SKM-1 treated with dmso at 0.1 percent for 144 hours (cell line): ENCODE results near the gene TLE3.

Source experiments
- DNase-seq: peaks from one replicate; lab custom pipeline; 2025; ENCODE audit not compliant: unreplicated experiment; lab: John Stamatoyannopoulos, UW

TLE3 gene

DNA sequence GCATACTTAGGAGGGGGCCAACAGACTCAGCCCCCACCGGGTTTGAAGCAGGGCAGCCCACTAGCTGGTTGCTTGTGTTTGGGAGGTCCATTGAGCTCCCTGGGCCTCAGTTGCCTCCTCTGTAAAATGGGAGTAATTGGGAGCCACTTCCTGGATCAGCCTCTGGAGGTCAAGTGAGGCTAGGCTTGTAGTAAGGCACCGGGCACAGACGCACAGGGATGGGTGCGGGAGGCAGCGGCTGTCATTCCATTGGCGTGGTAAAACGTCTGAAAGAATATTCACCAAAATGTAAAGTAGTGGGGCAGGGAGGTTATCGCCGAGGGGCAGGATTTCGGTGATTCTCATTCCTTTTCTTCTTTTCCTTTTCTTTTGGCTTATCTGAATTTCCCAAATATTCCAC lies 64.6 kb downstream of the TLE3 start:
- no peak for DNase-seq

GRCh38 chr15:70032509-70032908 lies 65.2 kb downstream of the TLE3 start:
- DNase-seq = no peak

GRCh38 chr15:70031713-70032112 lies 66.0 kb downstream of the TLE3 start:
- no peak for DNase-seq

DNA sequence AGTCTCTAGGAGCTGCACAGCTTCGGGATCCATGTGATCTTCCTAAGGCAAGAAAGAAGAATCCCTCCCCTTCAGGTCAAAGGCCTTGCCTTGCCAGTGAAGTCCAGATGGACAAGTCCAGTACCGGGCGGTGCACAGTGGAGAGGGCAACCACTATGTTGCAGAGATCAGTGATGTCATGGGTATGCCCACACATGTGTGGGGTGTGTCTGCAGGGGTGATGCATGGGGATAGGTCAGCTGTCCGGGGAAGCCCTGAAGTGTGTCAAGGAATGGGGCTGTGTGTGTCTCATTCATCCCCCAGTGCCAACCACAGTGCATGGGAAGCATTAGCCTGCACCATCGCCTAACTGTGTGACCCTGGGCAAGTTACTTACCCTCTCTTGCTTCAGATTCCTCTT lies 66.5 kb downstream of the TLE3 start:
- DNase-seq = no peak

- DNase-seq = no peak
These were observed 66.9 kb downstream of the TLE3 start for GRCh38 chr15:70030851-70031250.

DNA sequence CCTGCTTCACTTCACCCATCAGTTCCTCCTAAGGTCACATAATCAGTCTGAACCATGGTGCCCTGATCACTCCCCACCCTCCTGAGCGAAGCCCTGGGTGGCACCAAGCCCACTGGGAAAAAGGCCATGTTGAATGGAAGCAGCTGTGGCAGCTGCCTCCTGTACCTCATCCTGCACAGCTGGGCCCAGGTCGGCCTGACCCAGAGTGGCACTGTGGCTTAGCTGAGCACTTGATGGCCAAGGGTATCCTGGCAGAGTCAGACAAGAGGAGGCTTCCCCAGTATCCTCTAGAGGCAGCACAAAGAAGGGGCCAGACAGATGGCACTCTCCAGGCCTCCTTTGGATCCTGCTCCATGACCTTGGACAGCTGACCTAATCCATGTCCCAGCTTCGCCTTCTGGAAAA lies 68.4 kb downstream of the TLE3 start:
- DNase-seq = no peak

DNA sequence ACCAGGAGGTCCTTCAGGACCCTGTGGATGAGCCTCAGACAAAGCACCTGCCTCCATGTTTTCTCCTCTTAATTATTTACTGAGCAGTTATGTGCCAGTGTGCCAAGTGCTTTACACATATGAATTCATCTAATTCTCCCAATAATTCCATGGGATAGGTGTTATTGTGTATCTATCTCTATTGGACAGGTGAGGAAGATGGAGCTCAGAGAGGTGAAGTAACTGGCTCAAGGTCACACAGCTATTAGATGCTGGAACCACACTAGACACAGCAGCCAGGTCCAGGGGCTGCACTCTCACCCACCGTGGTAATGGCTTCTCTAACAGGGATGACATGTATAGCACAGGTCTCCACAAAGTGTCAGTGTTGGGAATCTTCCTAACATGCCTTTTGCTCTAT lies 70.2 kb downstream of the TLE3 start:
- no peak for DNase-seq

DNA sequence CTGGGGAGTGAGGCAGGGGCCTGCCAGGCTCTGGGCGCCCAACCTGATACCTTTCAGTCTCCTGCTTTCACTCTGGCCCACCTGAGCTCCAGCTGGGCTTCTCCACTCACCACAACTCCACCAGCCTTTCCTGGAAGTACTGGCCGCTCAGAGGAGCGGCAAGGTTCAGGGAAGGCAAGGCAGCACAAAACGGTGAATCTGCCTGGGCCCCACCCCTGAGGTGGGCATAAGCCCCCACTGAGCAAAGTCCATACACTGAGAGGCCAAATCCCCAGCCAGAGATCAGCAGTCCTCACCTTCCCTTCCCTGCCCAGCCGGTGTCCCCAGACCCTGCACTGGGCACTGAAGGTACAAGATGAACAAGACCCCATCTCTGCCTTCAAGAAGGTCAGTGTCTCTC lies 70.7 kb downstream of the TLE3 start:
- DNase-seq = no peak

DNA sequence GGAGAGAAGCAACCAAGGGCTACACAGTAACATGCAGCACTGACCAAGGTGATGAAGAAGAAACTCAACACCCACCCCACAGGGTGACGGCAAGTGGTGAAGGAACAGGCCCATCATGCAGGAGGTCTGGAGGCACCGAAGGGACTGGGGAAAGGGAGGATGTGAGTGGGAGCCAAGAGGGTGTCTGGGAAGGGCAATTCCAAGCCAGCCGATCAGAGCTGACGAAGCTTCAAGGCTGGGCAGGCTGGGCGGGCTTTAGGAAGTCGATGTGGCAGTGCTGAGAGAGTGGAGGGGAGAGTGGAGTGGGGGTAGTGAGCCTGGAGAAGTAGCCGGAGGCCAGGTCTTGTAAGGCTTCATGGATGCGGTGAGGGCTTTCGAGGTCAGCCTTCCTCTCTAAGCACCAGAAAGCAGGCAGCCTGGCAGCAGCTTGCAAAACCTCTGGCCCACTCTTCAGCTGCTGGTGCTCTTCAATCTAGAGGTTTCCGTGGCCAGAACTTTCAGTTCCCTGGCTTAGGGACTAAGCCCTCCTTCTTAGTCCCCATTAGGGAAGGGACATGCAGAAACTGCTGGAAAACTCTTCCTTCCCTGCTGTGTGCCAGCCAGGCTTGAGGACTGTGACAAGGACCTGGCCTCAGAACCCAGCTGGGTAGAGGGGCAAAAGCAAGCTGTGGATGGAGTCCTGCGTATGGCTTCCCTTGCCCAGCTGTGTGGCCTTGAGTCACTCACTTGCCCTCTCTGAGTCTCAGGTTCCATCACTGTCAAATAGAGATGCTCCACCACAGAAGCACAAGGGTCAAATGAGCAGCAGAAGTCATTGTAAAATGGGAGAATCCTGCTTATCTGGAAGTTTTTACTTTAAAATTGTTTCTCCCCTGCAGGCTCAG lies 72.1 kb downstream of the TLE3 start:
- DNase-seq = no peak

- DNase-seq = no peak
These were observed 73.2 kb downstream of the TLE3 start for GRCh38 chr15:70024521-70024920.

GRCh38 chr15:70023769-70024491 lies 73.8 kb downstream of the TLE3 start:
- DNase-seq = peak; percentile 28

GRCh38 chr15:70023064-70023768 lies 74.5 kb downstream of the TLE3 start:
- peak; percentile 94 for DNase-seq

DNA sequence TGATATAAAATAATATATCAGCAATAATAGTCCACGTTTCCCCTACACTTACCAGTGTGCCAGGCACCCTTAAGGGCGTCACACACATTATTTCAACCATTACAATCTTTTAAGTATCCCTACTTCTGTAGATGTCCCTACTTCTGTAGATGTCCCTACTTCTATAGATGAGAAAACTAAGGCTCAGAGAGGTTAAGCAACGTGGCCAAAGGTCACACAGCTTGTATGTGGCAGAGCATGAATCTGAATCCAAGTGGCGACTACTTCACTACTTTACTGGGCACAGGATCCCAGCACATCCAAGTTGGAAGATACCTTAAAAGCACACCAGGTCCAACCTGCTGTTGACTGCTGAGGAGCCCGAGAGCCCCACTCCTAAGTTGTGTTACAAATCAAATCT lies 77.5 kb downstream of the TLE3 start:
- no peak for DNase-seq

GRCh38 chr15:70018646-70019600 lies 78.8 kb downstream of the TLE3 start:
- no peak for DNase-seq

GRCh38 chr15:70017801-70018200 lies 79.9 kb downstream of the TLE3 start:
- DNase-seq = no peak

DNA sequence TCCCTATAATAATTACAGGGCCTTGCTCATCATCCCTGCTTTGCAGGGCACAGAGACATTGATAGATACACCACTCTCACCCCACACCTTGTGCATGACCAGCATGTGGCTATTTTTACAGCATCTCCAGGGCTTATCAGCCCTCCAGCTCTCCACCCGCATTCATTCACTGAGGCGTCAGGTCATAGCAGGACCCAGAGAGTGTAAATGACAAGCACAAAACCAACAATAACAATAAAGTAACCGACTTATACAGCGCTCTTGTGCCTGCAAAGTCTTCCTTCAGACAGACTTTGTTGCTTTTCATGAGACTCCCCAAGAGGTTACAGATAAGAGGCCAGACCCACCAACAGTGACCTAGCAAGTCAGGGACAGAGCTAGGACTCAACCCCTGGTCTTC lies 80.7 kb downstream of the TLE3 start:
- no peak for DNase-seq

GRCh38 chr15:70016511-70016994 lies 81.2 kb downstream of the TLE3 start:
- no peak for DNase-seq

GRCh38 chr15:70014860-70015490 lies 82.7 kb downstream of the TLE3 start:
- DNase-seq = no peak

DNA sequence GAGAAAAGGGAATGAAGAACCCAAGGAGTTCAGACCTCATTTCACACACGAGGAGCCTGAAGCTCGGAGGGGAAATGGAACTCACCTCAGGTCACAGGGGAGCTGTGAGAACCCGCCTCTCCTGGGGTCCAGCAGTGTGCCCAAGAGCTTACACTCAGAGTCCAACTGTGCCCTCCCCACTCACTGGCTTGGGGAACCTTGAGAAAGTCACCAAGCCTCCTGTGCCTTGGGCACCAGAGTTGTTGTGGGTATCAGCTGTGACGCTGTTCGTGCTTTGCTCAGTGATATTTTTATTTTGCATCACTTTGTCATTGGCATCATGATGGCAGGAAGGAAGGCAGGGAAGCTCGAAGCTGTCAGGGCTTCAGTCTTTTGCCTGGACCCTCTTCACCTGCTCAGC lies 83.4 kb downstream of the TLE3 start:
- no peak for DNase-seq
